Measurements from ENCODE around the gene KAT6B. TPM values are rescaled to one million over a fixed set of nuclear protein-coding genes. Genes with fewer than 3 reads are reported as not detected.
A peak's percentile ranks its signal among the peaks of the same experiment; 100 is the strongest.

The KAT6B gene
- total RNA-seq, 1 donor from 2014 or later: 41.1 TPM

DNA sequence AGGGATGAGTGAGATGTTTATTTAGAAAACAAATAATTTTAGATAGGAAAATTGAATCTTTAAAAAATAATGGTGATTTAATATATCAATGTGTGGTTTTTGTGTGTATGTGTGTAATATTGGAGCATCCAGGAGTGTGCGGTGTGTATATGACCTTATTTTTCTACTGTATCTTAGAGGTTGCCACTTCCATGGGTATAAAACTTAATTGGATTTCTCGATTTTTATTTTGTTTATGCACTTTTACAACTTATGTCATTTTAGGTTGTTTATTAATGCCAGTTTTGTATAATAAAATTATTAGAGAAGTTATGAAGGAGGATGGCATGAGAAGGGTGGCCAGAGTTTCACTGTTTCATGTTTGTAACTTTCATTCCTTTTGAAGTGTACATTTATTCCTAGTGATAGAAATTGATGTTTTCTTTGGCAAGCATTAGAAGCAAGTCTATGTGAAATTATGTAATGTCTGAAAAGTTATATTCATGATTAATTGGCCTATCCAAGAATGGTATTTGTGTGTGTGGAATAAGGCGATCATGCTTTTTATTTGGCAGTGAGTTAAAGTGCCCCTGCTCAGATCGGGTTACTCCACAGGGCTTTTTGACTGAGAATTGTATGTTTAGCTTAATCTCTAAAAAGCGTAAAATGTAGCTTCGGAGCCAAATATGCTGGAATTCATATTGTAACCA is 110.3 kb downstream of the KAT6B start:
- H3K27me3 ChIP-seq: no peaks in the 10 kb centered on the region
- peak overlapping the region in 1 of 2 donors; percentile 5 for H3K4me3 ChIP-seq
- peak overlapping the region in 1 of 2 donors; percentile 52 for H3K27ac ChIP-seq
- H3K36me3 ChIP-seq: no peaks in the 10 kb centered on the region
- DNase-seq (ENCODE audit: low spot score in 2 of 2): no peak
- TF ChIP-seq, protein P1, sequence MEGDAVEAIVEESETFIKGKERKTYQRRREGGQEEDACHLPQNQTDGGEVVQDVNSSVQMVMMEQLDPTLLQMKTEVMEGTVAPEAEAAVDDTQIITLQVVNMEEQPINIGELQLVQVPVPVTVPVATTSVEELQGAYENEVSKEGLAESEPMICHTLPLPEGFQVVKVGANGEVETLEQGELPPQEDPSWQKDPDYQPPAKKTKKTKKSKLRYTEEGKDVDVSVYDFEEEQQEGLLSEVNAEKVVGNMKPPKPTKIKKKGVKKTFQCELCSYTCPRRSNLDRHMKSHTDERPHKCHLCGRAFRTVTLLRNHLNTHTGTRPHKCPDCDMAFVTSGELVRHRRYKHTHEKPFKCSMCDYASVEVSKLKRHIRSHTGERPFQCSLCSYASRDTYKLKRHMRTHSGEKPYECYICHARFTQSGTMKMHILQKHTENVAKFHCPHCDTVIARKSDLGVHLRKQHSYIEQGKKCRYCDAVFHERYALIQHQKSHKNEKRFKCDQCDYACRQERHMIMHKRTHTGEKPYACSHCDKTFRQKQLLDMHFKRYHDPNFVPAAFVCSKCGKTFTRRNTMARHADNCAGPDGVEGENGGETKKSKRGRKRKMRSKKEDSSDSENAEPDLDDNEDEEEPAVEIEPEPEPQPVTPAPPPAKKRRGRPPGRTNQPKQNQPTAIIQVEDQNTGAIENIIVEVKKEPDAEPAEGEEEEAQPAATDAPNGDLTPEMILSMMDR (IDR thresholded peaks at IDR 0.05): no peak
- H3K4me1 ChIP-seq: peaks cover 0 to 15% of the 10 kb centered on the region in 2 donors
- intact Hi-C loops (cut with DNase I): no loop called here
- no peaks in the 10 kb centered on the region for H3K9me3 ChIP-seq

DNA sequence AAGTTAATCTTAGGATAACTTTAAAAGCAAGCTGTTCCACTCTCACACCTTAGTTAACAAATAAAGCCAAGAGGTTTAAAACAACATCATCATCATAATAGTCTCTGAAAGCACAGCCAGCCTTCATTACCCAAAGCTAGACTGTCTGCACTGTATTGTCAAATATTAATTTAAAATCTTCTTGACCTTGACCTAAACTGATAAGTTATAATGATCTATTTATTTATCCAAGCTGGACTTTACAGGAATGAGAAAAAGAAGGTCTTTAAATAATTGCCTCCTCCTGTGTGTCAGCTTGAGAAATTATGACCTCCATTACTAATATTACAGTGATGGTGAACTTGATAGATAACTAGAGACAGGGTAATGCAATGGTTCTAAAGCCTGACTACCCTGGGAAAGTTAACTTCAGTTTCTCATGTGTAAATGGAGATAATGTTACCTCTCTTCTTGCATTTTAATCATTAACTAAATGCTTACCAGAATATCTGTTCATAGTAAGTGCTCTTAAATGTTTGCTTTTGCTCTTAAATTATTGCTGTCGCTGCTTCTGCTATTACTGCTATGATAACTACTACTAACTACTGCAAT is 111.0 kb downstream of the KAT6B start:
- peak overlapping the region in 1 of 2 donors; percentile 52 for H3K27ac ChIP-seq
- TF ChIP-seq, protein P1 (IDR thresholded peaks at IDR 0.05): no peak

DNA sequence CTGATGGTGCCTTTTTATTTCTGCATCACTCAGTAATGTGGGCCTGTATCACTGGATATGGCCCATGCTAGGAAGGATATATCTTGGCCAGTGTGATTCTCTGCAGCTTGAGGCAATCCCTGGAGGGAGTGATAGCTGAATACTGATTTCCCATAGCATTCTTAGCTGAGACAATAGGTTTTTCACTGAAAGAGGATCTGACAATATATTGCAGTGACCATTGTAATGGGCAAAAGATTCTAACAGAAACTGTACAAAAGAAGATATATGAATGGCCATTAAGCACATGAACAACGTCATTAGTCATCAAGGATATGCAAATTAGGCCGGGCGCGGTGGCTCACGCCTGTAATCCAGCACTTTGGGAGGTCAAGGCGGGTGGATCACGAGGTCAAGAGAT is 117.8 kb downstream of the KAT6B start:
- Histone ChIP-seq H3K27me3 (no peaks in the 10 kb centered on the region), H3K36me3 (no peaks in the 10 kb centered on the region), H3K4me3 (no peak overlapping the region), H3K4me1 (peaks cover 0 to 3% of the 10 kb centered on the region in 2 donors), H3K27ac (no peak overlapping the region), H3K9me3 (no peaks in the 10 kb centered on the region)
- no peak for DNase-seq (ENCODE audit: low spot score in 2 of 2)
- TF ChIP-seq, protein P1 (IDR thresholded peaks at IDR 0.05): no peak
- intact Hi-C loops (cut with DNase I): no loop called here

More for the DNA sequence above, 111.0 kb downstream of the KAT6B start:
- no peak for DNase-seq (ENCODE audit: low spot score in 2 of 2)
- H3K36me3 ChIP-seq: no peaks in the 10 kb centered on the region
- intact Hi-C loops (cut with DNase I): no loop called here
- H3K4me3 ChIP-seq: peak overlapping the region in 1 of 2 donors; percentile 5
- H3K27me3 ChIP-seq: no peaks in the 10 kb centered on the region
- no peaks in the 10 kb centered on the region for H3K9me3 ChIP-seq
- peaks cover 0 to 15% of the 10 kb centered on the region in 2 donors for H3K4me1 ChIP-seq

DNA sequence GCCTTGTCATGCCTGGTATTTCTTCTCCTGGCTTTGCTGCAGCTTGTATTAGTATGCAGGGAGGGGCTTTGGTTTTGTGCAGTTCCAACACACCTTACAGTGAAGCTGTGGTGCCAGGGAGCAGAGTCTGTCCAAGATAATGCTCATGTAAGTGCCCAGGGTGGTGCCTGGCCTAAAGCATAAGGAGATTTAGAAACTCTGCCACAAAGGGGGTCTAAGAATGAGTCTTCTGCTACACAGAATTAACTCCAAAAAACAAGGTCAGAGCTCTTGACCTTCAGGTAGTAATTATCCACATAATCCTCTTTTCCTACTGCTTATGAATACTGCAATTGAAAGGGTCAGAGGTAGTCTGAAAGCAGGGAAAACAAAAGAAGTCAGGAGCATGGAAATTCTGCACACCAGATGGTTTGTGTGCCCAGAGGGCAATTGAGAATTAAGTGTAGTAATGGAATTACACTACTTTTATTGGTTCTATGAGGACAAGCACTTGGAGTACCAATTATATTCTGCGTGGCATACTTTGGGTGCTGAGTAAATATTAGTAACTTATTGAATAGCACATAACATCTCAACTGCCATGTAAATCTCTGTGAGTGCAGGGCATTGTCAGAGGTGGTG is 121.5 kb downstream of the KAT6B start:
- no peak overlapping the region for H3K27ac ChIP-seq
- H3K36me3 ChIP-seq: no peaks in the 10 kb centered on the region
- intact Hi-C loops (cut with DNase I): no loop called here
- H3K4me1 ChIP-seq: peaks cover 0 to 3% of the 10 kb centered on the region in 2 donors
- no peaks in the 10 kb centered on the region for H3K27me3 ChIP-seq
- no peaks in the 10 kb centered on the region for H3K9me3 ChIP-seq
- H3K4me3 ChIP-seq: no peak overlapping the region
- TF ChIP-seq, protein P1 (IDR thresholded peaks at IDR 0.05): no peak
- DNase-seq (ENCODE audit: low spot score in 2 of 2): no peak

DNA sequence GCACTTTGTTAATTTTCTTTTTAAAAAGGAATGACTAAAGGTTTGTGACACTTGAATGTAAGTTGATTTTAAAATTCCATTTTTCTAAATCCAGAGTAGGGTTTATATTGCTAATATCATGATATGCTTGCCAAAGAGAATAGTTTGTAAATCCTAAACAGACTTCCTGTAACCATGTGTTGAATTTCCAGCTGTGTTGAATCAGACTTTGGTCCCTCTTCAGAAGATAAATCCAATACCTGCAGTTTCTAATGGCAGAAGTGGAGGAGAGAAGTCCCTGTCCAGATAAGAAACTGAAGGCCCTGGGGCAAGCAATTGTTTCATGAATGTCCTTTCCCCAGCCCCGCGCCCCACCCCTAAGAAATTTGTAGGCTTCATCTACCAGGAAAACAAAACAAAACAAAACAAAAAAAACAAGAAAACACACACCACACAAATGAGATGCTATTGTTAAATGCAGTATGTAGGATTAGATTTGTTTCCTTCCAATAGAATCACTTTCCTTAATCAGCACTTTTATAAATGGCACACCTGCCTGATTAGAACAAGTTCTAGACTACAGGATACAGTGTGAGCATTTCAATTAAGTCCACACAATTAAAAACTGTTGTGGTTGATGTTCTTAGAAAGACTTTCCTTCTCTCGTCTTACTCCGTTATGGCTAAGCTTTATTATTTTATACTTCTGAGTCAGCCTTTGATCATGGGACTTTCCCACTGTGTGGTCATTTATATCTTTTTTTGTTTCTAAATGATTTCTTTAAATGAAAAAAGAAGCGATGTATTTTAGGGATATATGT is 122.8 kb downstream of the KAT6B start:
- Histone ChIP-seq H3K27ac (no peak overlapping the region), H3K4me1 (peaks cover 0 to 3% of the 10 kb centered on the region in 2 donors), H3K36me3 (no peaks in the 10 kb centered on the region), H3K9me3 (no peaks in the 10 kb centered on the region), H3K4me3 (no peak overlapping the region), H3K27me3 (no peaks in the 10 kb centered on the region)
- TF ChIP-seq, protein P1 (IDR thresholded peaks at IDR 0.05): no peak
- intact Hi-C loops (cut with DNase I): no loop called here
- no peak for DNase-seq (ENCODE audit: low spot score in 2 of 2)
